Sigmoid colon (tissue), 7 donors: ENCODE results near the gene TOLLIP. TPM values are rescaled to one million over a fixed set of nuclear protein-coding genes. Genes with fewer than 3 reads are reported as not detected.
A peak's percentile ranks its signal among the peaks of the same experiment; 100 is the strongest.
"Not testable (repeated sequence)": the region's sequence is repeated elsewhere in the genome, so short reads cannot be mapped to it uniquely, and the experiment has no call there.

Source experiments
- DNase-seq: peaks from one replicate; pipeline ENCODE4 v3.0.0-alpha.2; 2019
- H3K27ac ChIP-seq, 4 donors: fragments of 200-600 bp; sonication (generic); one replicate each; pipeline ENCODE4 v1.5.1; 2016 to 2019; ENCODE audit warnings: mild to moderate bottlenecking in 1 of 4
- H3K27me3 ChIP-seq, 3 donors: fragments of 200-600 bp; sonication (generic); one replicate each; pipeline ENCODE4 v1.5.1; 2019; ENCODE audit warnings: mild to moderate bottlenecking in 1 of 3
- H3K36me3 ChIP-seq, 4 donors: fragments of 200-600 bp; sonication (generic); one replicate each; pipeline ENCODE4 v1.5.1; 2016 to 2019
- H3K4me1 ChIP-seq, 4 donors: fragments of 200-600 bp; sonication (generic); one replicate each; pipeline ENCODE4 v1.5.1; 2017 to 2019
- H3K4me3 ChIP-seq, 4 donors: fragments of 200-600 bp; sonication (generic); one replicate each; pipeline ENCODE4 v1.5.1; 2017 to 2019; ENCODE audit warnings: mild to moderate bottlenecking in 2 of 4, moderate library complexity in 1 of 4
- H3K9me3 ChIP-seq, 4 donors: fragments of 200-600 bp in 3 of 4; sonication (generic) in 3 of 4; one replicate each; pipeline versions ENCODE4 v1.5.1 to v1.6.1; 2013 to 2019
- EP300 ChIP-seq, 4 donors: sonication (generic); formaldehyde crosslinking; IDR thresholded peaks; one replicate each; pipeline ENCODE4 v1.6.1; 2017; ENCODE audit warnings: antibody characterized with exemption in 4 of 4
- POLR2A ChIP-seq, 2 donors: fragments of 450-650 bp; IDR thresholded peaks; one replicate each; pipeline ENCODE4 v1.6.1; 2016; ENCODE audit warnings: antibody characterized with exemption in 2 of 2, mild to moderate bottlenecking in 2 of 2, moderate library complexity in 2 of 2
- POLR2AphosphoS5 ChIP-seq, 4 donors: sonication (generic); formaldehyde crosslinking; IDR thresholded peaks; one replicate each; pipeline ENCODE4 v1.6.1; 2017; ENCODE audit warnings: antibody characterized with exemption in 4 of 4
- WGBS, 2 donors: extraction: QIAGEN DNeasy Blood & Tissue Kit; methylation state at CpG; one replicate each; pipeline ENCODE4 v1.1.7; 2013; 5-methylcytosine and 5-hydroxymethylcytosine counted together
- intact Hi-C: fragments of 100-400 bp; cut with DNase I; formaldehyde crosslinking; loops from one replicate; pipeline ENCODE4 v1.15.1; 2023
- polyA plus RNA-seq, 3 donors: library from polyadenylated mRNA; stranded (reverse); fragments of 200-250 nt; gene quantifications; one replicate each; pipeline ENCODE4 v1.2.3, GENCODE V29; 2013
- total RNA-seq, 4 donors: library from RNA; depleted of rRNA; stranded (reverse); fragments of >200 nt; gene quantifications; one replicate each; pipeline ENCODE4 v1.1.0, GENCODE V29; 2016
- TF ChIP-seq, protein P1 (sequence below), 4 experiments: fragments of 450-650 bp in 3 of 4; fragments of 200-600 bp in 1 of 4; IDR thresholded peaks; one replicate each; pipeline ENCODE4 v1.5.1; 2016 to 2019; ENCODE audit warnings: antibody characterized with exemption in 4 of 4, mild to moderate bottlenecking in 3 of 4, moderate library complexity in 2 of 4
- donor health status: healthy with polysubstance abuse.
- donor health status: Bipolar disorder and iron deficiency.
- donor health status: healthy.

TOLLIP gene
- total RNA-seq: 10 to 100 TPM; 25.0 to 39.1 (median 36.0) TPM
- polyA plus RNA-seq: 10 to 100 TPM; 27.0 to 41.2 (median 36.9) TPM

GRCh38 chr11:1309498-1310317 lies at the start of gene TOLLIP:
TSS of gene TOLLIP (minus strand) at chr11:1309632. CDS start at chr11:1309498, 134 bp downstream.
- Histone ChIP-seq H3K9me3 (no peaks in the 10 kb centered on the region), H3K27ac (peak within 1 kb of the TSS; percentile 93 to 95 (median 94)), H3K4me3 (peak within 1 kb of the TSS; percentile 75 to 91 (median 87)), H3K4me1 (peaks cover 0 to 54% (median 48%) of the 10 kb centered on the region in 4 donors), H3K27me3 (no peaks in the 10 kb centered on the region), H3K36me3 (peaks cover 0 to 11% (median 2%) of the 10 kb centered on the region in 4 donors)
- TF ChIP-seq POLR2A (IDR thresholded peaks at IDR 0.05): peak; percentile 76 to 84
- TF ChIP-seq, protein P1, sequence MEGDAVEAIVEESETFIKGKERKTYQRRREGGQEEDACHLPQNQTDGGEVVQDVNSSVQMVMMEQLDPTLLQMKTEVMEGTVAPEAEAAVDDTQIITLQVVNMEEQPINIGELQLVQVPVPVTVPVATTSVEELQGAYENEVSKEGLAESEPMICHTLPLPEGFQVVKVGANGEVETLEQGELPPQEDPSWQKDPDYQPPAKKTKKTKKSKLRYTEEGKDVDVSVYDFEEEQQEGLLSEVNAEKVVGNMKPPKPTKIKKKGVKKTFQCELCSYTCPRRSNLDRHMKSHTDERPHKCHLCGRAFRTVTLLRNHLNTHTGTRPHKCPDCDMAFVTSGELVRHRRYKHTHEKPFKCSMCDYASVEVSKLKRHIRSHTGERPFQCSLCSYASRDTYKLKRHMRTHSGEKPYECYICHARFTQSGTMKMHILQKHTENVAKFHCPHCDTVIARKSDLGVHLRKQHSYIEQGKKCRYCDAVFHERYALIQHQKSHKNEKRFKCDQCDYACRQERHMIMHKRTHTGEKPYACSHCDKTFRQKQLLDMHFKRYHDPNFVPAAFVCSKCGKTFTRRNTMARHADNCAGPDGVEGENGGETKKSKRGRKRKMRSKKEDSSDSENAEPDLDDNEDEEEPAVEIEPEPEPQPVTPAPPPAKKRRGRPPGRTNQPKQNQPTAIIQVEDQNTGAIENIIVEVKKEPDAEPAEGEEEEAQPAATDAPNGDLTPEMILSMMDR (IDR thresholded peaks at IDR 0.05): no peak
- TF ChIP-seq EP300 (IDR thresholded peaks at IDR 0.05): no peak
- TF ChIP-seq POLR2AphosphoS5 (IDR thresholded peaks at IDR 0.05): peak; percentile 84 to 94 (median 92)
- 1 to 3% methylated on average over 97 of the region's 97 CpGs for WGBS, 2 donors
- DNase-seq: peak; percentile 98
- intact Hi-C loops: loop anchor here (2.0 to 10.0 kb wide), 4 partner anchors 25 to 195 kb away; no protein-coding TSS in a partner anchor

DNA sequence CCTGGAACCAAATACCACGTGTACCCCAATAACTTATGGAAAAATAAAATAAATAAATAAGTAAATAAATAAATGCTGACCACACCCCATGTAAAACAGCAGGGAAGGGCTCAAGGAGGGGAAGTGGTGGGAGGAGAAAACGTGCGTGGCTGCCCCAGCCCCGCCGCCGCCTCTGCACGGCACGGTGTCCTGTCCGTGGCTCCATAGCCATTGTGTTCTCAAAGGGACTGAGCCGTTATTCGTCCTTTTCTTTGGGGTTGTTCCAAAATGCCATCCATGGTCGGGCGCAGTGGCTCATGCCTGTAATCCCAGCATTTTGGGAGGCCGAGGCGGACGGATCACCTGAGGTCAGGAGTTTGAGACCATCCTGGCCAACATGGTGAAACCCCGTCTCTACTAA lies 49.5 kb upstream of the TOLLIP start:
- WGBS, 2 donors: 83 to 90% methylated on average over 17 of the region's 17 CpGs

DNA sequence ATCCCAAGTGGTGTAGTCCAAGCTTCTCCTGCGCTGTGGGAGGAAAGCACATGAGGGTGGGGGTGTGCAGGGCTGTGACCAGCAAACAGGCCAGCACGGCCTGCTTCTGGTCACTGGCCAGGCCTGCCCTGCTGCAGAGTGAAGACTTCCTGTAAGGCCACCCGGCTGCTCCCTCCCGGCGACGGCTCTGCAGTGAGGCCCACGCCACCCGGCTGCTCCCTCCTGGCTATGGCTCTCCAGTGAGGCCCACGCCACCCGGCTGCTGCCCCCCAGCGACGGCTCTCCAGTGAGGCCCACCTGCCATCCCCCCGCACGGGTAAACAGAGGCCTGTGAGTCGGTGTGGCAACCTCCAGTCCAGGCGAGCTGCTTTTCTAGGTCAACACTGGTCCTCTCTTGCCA lies 48.9 kb upstream of the TOLLIP start:
- TF ChIP-seq, protein P1 (IDR thresholded peaks at IDR 0.05): no peak
- no peak for TF ChIP-seq EP300 (IDR thresholded peaks at IDR 0.05)
- no peak for TF ChIP-seq POLR2AphosphoS5 (IDR thresholded peaks at IDR 0.05)
- no peak for TF ChIP-seq POLR2A (IDR thresholded peaks at IDR 0.05)
- H3K4me1 ChIP-seq: no peaks in the 10 kb centered on the region
- intact Hi-C loops: no loop called here
- no peak overlapping the region for H3K4me3 ChIP-seq
- 38 to 49% methylated on average over 16 of the region's 16 CpGs for WGBS, 2 donors
- no peak for DNase-seq
- H3K9me3 ChIP-seq: no peaks in the 10 kb centered on the region
- no peaks in the 10 kb centered on the region for H3K36me3 ChIP-seq
- H3K27me3 ChIP-seq: peaks cover 0 to 12% (median 0%) of the 10 kb centered on the region in 3 donors
- H3K27ac ChIP-seq: no peak overlapping the region

More for the DNA sequence above, 49.5 kb upstream of the TOLLIP start:
- intact Hi-C loops, H3K4me3 ChIP-seq, H3K27me3 ChIP-seq, DNase-seq, H3K27ac ChIP-seq, H3K4me1 ChIP-seq, H3K9me3 ChIP-seq, H3K36me3 ChIP-seq: not testable (repeated sequence)

- Histone ChIP-seq H3K27me3 (peaks cover 0 to 12% (median 0%) of the 10 kb centered on the region in 3 donors), H3K4me3 (no peak overlapping the region), H3K9me3 (no peaks in the 10 kb centered on the region), H3K4me1 (no peaks in the 10 kb centered on the region), H3K36me3 (no peaks in the 10 kb centered on the region), H3K27ac (no peak overlapping the region)
- intact Hi-C loops: no loop called here
- TF ChIP-seq POLR2AphosphoS5 (IDR thresholded peaks at IDR 0.05) (no peak), EP300 (IDR thresholded peaks at IDR 0.05) (no peak), POLR2A (IDR thresholded peaks at IDR 0.05) (no peak)
- TF ChIP-seq, protein P1 (IDR thresholded peaks at IDR 0.05): no peak
- no peak for DNase-seq
- 80 to 88% methylated on average over 13 of the region's 13 CpGs for WGBS, 2 donors
These were observed 47.1 kb upstream of the TOLLIP start for GRCh38 chr11:1356478-1356960.

- no peak for DNase-seq
- intact Hi-C loops: no loop called here
- Histone ChIP-seq H3K36me3 (no peaks in the 10 kb centered on the region), H3K9me3 (no peaks in the 10 kb centered on the region), H3K27me3 (peaks cover 0 to 12% (median 0%) of the 10 kb centered on the region in 3 donors), H3K27ac (no peak overlapping the region), H3K4me1 (no peaks in the 10 kb centered on the region), H3K4me3 (no peak overlapping the region)
- 20 to 53% methylated on average over 14 of the region's 14 CpGs for WGBS, 2 donors
- TF ChIP-seq POLR2AphosphoS5 (IDR thresholded peaks at IDR 0.05) (no peak), EP300 (IDR thresholded peaks at IDR 0.05) (no peak), POLR2A (IDR thresholded peaks at IDR 0.05) (no peak)
- TF ChIP-seq, protein P1 (IDR thresholded peaks at IDR 0.05): no peak
These were observed 46.6 kb upstream of the TOLLIP start for GRCh38 chr11:1356007-1356435.
